Effector CD8-positive, alpha-beta T cell (primary cell): Measurements from ENCODE around the gene DPP7.
A peak's percentile ranks its signal among the peaks of the same experiment; 100 is the strongest.

ENCODE experiments used
- DNase-seq: peaks from one replicate; lab custom pipeline; 2025; lab: John Stamatoyannopoulos, UW

DPP7 gene

GRCh38 chr9:137111788-137112563, 2.6 kb downstream of the DPP7 start:
- DNase-seq = no peak

DNA sequence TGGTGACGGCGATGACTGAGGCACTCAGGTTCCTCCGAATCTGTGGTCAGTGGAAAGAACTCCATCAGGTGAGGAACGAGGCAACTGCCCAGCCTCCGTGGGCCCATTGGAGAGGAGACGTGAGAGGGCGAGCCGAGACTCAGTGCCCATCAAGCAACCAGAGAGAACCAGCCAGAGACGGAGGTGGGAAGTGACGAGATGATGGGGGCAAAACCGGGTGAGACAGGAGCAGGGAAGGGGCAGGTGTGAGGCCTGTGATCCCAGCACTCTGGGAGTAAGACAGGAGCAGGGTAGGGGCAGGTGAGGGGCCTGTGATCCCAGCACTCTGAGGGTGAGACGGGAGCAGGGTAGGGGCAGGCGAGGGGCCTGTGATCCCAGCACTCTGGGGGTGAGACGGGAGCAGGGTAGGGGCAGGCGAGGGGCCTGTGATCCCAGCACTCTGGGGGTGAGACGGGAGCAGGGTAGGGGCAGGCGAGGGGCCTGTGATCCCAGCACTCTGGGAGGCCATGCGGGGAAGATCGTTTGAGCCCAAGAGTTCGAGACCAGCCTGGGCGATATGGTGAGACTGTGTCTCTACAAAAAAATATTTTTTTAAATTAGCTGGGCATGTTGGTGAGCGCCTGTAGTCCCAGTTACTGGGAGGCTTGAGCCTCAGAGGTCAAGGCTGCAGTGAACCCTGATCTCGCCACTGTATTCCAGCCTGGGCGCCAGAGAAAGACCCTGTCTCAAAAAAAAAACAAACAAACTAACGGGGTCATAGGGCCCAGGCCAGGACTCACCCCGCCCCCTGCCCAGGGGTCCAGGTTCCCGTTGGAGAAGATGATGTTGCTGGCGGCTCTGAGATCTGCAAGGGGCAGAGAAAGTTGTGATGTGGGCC, 3.4 kb downstream of the DPP7 start:
- DNase-seq = no peak

GRCh38 chr9:137110147-137110910, 4.2 kb downstream of the DPP7 start:
- DNase-seq = no peak

GRCh38 chr9:137109250-137110146, 5.0 kb downstream of the DPP7 start:
- no peak for DNase-seq

- DNase-seq = no peak
Observed at GRCh38 chr9:137108608-137109249, 5.8 kb downstream of the DPP7 start.

DNA sequence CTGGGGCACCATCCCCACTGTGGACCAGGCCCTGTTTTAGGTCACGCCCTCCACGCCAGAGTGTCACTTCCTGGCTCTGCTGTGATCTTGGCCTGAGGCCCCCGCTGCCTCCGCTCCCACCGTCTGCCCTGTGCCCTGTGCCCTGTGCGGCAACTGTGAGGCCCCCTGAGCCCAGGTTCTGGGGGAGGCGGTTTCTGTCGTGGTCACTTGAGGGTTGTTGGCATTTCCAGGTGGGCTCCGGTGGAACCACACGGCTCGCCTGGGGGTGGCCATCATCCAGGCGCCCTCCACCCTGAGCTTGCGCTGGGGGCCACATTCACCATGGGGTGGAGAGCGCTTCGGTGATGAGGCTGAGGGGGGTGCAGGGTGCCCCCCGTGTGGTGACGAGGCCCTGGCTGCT, 6.6 kb downstream of the DPP7 start:
- DNase-seq = no peak

GRCh38 chr9:137107312-137107921, 7.1 kb downstream of the DPP7 start:
- no peak for DNase-seq

- no peak for DNase-seq
Observed at GRCh38 chr9:137106662-137107250, 7.8 kb downstream of the DPP7 start.

DNA sequence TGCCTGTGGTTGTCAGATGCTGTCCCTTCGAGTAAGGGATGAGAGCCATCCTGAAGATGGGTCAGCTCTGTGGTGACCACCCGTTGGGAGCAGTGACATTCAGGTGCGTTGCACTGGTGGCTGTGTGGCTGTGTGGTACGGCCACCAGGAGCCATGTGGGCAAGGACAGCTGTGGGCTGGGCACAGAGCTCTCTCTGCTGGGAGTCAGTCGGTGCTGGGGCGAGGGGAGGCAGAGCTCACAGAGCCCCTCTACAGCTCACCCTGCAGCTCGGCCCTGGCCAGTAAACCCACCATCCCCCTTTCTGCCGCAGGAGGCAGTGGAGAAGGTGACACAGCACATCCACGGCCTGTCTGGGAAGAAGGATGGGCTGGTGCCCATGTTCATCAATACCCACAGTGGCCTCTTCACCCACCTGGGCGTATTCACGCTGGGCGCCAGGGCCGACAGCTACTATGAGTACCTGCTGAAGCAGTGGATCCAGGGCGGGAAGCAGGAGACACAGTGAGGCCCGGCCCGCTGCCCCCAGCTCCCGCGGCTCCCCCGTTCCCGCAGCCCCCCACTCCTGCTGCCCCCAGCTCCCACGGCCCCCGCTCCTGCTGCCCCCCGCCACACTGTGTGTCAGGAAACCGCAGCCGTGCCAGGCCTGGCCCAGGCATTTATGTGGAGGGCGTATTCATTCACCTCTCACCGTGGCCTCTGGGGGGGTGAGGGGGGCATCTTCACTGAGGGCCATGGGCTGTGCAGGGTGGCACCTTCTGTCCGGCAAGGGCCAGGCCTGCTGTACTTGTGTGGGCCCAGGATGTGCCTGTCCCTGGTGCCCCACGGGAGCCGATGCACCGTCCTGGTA, 8.5 kb downstream of the DPP7 start:
- DNase-seq = no peak

- DNase-seq = no peak
Observed at GRCh38 chr9:137103206-137103999, 11.1 kb downstream of the DPP7 start.

DNA sequence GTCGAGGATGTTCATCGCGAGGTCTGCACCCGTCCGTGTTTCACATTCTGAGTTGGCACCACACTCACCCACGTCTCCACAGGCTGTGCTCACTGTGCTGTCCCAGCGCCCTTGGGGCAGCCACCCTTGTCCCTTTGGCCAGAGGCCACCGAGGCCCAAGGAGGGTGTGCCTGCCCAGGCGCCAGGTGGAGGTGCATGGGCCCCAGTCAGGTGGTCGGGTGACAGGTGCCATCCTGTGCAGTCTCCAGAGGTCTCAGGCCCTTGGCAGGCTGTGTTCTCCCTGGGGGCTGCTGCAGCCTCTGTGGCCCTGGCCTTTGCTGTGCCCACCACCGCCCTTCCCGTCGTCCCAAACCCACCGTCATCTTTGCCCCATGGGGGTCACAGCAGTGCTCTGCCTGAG, 15.3 kb downstream of the DPP7 start:
- DNase-seq = no peak

- no peak for DNase-seq
Observed at GRCh38 chr9:137097761-137098462, 16.6 kb downstream of the DPP7 start.

DNA sequence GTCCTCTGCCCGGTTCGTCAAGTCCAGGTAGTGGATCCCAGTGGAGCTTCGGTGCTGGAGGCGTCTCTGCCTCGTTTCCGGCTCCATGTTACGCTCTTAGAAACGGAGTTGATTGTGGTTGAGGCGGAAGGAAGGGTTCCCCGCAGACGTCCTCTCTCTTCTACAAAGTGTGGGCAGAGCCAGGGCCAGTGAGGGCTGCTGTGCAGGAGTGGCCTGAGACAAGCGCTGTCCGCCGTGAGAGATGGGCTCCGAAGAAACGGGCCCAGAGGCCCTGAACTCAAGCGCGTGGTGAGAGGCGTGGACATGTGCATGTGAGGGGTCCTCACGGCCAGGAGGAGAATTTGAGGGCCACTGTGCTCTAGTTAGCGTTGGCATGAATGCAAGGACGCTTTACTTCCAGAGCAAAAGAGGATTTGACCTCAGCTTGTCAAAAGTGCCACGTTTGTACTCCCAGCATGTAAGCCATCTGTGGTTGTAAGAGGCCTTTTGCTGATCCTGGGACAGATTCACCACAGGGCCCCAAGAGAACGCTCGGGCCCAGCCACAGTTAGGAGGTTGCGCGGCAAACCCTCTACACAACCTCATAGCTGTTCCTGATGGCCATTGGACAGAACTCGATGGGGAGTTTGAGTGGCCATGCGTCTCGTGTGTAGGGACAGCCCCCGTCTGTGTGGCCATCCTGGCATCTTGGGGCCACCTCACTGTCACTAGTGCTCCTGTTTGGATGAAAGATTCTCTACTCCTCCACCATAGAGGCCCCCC, 17.6 kb downstream of the DPP7 start:
- DNase-seq = no peak

- DNase-seq = peak; percentile 74
Observed at GRCh38 chr9:137095664-137096517, 18.6 kb downstream of the DPP7 start.

GRCh38 chr9:137089232-137089947, 25.1 kb downstream of the DPP7 start:
- no peak for DNase-seq
